Measurements from ENCODE around the gene ITPK1.

The ITPK1 gene

GRCh38 chr14:93105362-93105761 lies 10.4 kb downstream of the ITPK1 start:
- DNase-seq (ENCODE audit: low read depth): no peak

- no peak for DNase-seq (ENCODE audit: low read depth)
Measured at GRCh38 chr14:93104961-93105360, 10.8 kb downstream of the ITPK1 start.

- DNase-seq (ENCODE audit: low read depth): peak; percentile 27
Measured at GRCh38 chr14:93103392-93104080, 12.2 kb downstream of the ITPK1 start.

GRCh38 chr14:93102141-93102540 lies 13.6 kb downstream of the ITPK1 start:
- no peak for DNase-seq (ENCODE audit: low read depth)

GRCh38 chr14:93101181-93101580 lies 14.5 kb downstream of the ITPK1 start:
- no peak for DNase-seq (ENCODE audit: low read depth)

- DNase-seq (ENCODE audit: low read depth): no peak
Measured at GRCh38 chr14:93100570-93100969, 15.2 kb downstream of the ITPK1 start.

- DNase-seq (ENCODE audit: low read depth): no peak
Measured at GRCh38 chr14:93100100-93100499, 15.6 kb downstream of the ITPK1 start.

GRCh38 chr14:93099643-93100042 lies 16.1 kb downstream of the ITPK1 start:
- no peak for DNase-seq (ENCODE audit: low read depth)

- no peak for DNase-seq (ENCODE audit: low read depth)
Measured at GRCh38 chr14:93099196-93099595, 16.5 kb downstream of the ITPK1 start.

GRCh38 chr14:93096691-93097322 lies 18.9 kb downstream of the ITPK1 start:
- no peak for DNase-seq (ENCODE audit: low read depth)

- DNase-seq (ENCODE audit: low read depth): no peak
Measured at GRCh38 chr14:93095742-93096510, 19.8 kb downstream of the ITPK1 start.

- DNase-seq (ENCODE audit: low read depth): no peak
Measured at GRCh38 chr14:93094121-93094918, 21.4 kb downstream of the ITPK1 start.

GRCh38 chr14:93092606-93093556 lies 22.8 kb downstream of the ITPK1 start:
- no peak for DNase-seq (ENCODE audit: low read depth)

- DNase-seq (ENCODE audit: low read depth): no peak
Measured at GRCh38 chr14:93091666-93092065, 24.1 kb downstream of the ITPK1 start.

- DNase-seq (ENCODE audit: low read depth): no peak
Measured at GRCh38 chr14:93090826-93091555, 24.7 kb downstream of the ITPK1 start.

- DNase-seq (ENCODE audit: low read depth): no peak
Measured at GRCh38 chr14:93089521-93090269, 26.0 kb downstream of the ITPK1 start.

GRCh38 chr14:93086441-93087055 lies 29.2 kb downstream of the ITPK1 start:
- no peak for DNase-seq (ENCODE audit: low read depth)

GRCh38 chr14:93085911-93086310 lies 29.8 kb downstream of the ITPK1 start:
- DNase-seq (ENCODE audit: low read depth): no peak

Data from T follicular helper cell (primary cell).